PC-9 (cell line): Measurements from ENCODE around the gene RRM2.

Experiments
- CTCF ChIP-seq: fragments of 200-600 bp; sonication (generic); conservative IDR thresholded peaks from 2 replicates; pipeline ENCODE4 v1.6.1; 2017; ENCODE audit warnings: mixed run types, antibody characterized with exemption, mild to moderate bottlenecking, moderate library complexity
- EZH2 ChIP-seq: fragments of 200-600 bp; sonication (generic); IDR thresholded peaks from 2 replicates; pipeline ENCODE4 v1.8.0; 2017; ENCODE audit warnings: antibody characterized with exemption, low read depth

GRCh38 chr2:10132996-10133647, 10.6 kb downstream of the RRM2 start:
- TF ChIP-seq CTCF (no peak), EZH2 (no peak)
